Tibial nerve (tissue), 4 donors: Measurements from ENCODE around the gene UQCRH. TPM values are rescaled to one million over a fixed set of nuclear protein-coding genes. Genes with fewer than 3 reads are reported as not detected.

Experiments
- DNase-seq, 2 donors: peaks; one replicate each; pipeline ENCODE4 v3.0.0-alpha.2; 2019; ENCODE audit warnings: low spot score in 2 of 2
- H3K27ac ChIP-seq, 4 donors: fragments of 200-600 bp; sonication (generic) in 3 of 4; one replicate each; pipeline ENCODE4 v1.5.1; 2017 to 2019; ENCODE audit warnings: mild to moderate bottlenecking in 1 of 4
- H3K27me3 ChIP-seq, 2 donors: fragments of 200-600 bp; sonication (generic) in 1 of 2; one replicate each; pipeline versions ENCODE4 v1.5.1 to v1.6.0; 2017 to 2019
- H3K36me3 ChIP-seq, 3 donors: fragments of 200-600 bp; sonication (generic); one replicate each; pipeline ENCODE4 v1.5.1; 2018 to 2019
- H3K4me1 ChIP-seq, 4 donors: fragments of 200-600 bp; sonication (generic) in 3 of 4; one replicate each; pipeline ENCODE4 v1.5.1; 2017 to 2019
- H3K4me3 ChIP-seq, 4 donors: fragments of 200-600 bp; sonication (generic) in 3 of 4; one replicate each; pipeline ENCODE4 v1.5.1; 2017 to 2019; ENCODE audit warnings: mild to moderate bottlenecking in 1 of 4, moderate library complexity in 1 of 4
- H3K9me3 ChIP-seq, 4 donors: fragments of 200-600 bp; sonication (generic) in 3 of 4; one replicate each; pipeline ENCODE4 v1.5.1; 2017 to 2019
- CTCF ChIP-seq, 5 experiments: fragments of 200-600 bp in 3 of 5; fragments of 450-650 bp in 2 of 5; sonication (generic) in 3 of 5; IDR thresholded peaks; one replicate each; pipeline ENCODE4 v1.5.1; 2016 to 2019; ENCODE audit warnings: antibody characterized with exemption in 5 of 5, mild to moderate bottlenecking in 3 of 5, moderate library complexity in 2 of 5
- EP300 ChIP-seq, 2 donors: sonication (generic); formaldehyde crosslinking; IDR thresholded peaks; one replicate each; pipeline ENCODE4 v1.6.1; 2017; ENCODE audit warnings: antibody characterized with exemption in 2 of 2, mild to moderate bottlenecking in 1 of 2
- POLR2A ChIP-seq, 2 donors: fragments of 450-650 bp; IDR thresholded peaks; one replicate each; pipeline ENCODE4 v1.6.1; 2017; ENCODE audit warnings: antibody characterized with exemption in 2 of 2, mild to moderate bottlenecking in 2 of 2, moderate library complexity in 2 of 2
- WGBS, 2 donors: methylation state at CpG; one replicate each; pipeline ENCODE4 v1.1.5; 2018; 5-methylcytosine and 5-hydroxymethylcytosine counted together
- total RNA-seq, 4 donors: library from RNA; depleted of rRNA; stranded (reverse); fragments of >200 nt; gene quantifications; one replicate each; pipeline ENCODE4 v1.1.0, GENCODE V29; 2016

Gene UQCRH
- total RNA-seq, 4 donors from 2014 or later = 195 to 294 (median 255) TPM

DNA sequence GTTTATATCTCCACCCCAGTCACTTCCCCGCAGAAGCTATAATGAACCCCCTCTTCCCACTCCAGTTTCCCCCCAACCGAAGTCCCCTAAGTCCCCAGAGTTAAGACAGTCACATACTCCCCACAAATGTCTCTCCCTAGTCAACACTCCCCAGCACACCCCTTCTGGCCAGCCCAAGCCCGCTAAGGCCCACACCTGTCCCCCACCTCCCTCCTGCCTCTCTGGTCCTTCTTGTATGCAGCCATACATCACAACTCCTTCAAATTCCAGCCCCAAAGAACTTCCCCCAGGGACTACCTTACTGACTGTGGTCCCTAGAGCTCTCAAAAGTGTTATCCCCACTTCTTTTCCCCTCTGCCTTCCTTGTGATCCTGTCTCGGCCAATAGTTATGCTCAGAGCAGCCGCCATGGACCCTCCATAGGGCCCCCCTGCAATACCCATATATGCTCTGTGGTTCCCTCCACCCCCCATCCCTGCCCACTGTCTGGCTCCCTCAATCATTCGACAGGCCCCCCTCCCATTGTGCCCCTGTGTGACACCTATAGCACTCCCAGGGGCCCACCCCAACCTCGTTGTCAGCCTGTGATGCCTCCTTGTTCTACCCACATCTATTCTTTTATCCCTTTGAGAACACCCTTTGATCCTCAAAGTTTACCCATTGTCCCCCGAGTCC, 39.3 kb downstream of the UQCRH start:
- TF ChIP-seq POLR2A (IDR thresholded peaks at IDR 0.05) = no peak
- no peak for TF ChIP-seq CTCF (IDR thresholded peaks at IDR 0.05)
- TF ChIP-seq EP300 (IDR thresholded peaks at IDR 0.05) = no peak
- 89 to 90% methylated on average over 8 of the region's 8 CpGs for WGBS, 2 donors
- peaks cover 0 to 60% (median 8%) of the 10 kb centered on the region in 3 donors for H3K36me3 ChIP-seq
- DNase-seq = no peak
- no peaks in the 10 kb centered on the region for H3K9me3 ChIP-seq
- peak overlapping the region in 2 of 4 donors; percentile 98 to 99 for H3K27ac ChIP-seq
- no peaks in the 10 kb centered on the region for H3K27me3 ChIP-seq
- peaks cover 0 to 23% (median 8%) of the 10 kb centered on the region in 4 donors for H3K4me1 ChIP-seq
- no peak overlapping the region for H3K4me3 ChIP-seq

DNA sequence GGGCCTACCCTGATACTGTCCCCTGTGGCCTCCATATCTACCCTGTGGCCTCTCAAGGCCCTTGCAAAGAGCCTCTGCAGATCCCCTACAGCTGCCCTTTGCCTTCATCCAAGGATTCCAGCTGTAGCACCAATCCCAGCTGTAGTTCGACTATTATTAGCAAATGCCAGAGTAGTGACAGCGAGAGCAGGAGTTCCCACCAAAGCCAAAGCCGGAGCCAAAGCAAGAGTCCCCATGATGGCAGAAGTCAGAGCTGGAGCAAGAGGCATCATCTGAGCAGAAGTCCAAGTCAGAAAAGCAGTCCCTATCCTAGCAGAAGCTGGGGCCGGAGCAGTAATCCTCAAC, 39.8 kb downstream of the UQCRH start:
- no peaks in the 10 kb centered on the region for H3K27me3 ChIP-seq
- WGBS, 2 donors = 87 to 94% methylated on average over 4 of the region's 4 CpGs
- no peak for DNase-seq
- H3K9me3 ChIP-seq = no peaks in the 10 kb centered on the region
- H3K4me1 ChIP-seq = peaks cover 0 to 28% (median 8%) of the 10 kb centered on the region in 4 donors
- H3K36me3 ChIP-seq = peaks cover 0 to 65% (median 8%) of the 10 kb centered on the region in 3 donors
- H3K4me3 ChIP-seq = no peak overlapping the region
- TF ChIP-seq POLR2A (IDR thresholded peaks at IDR 0.05) = no peak
- no peak for TF ChIP-seq EP300 (IDR thresholded peaks at IDR 0.05)
- TF ChIP-seq CTCF (IDR thresholded peaks at IDR 0.05) = no peak
- peak overlapping the region in 1 of 4 donors; percentile 99 for H3K27ac ChIP-seq

GRCh38 chr1:46343705-46344104, 40.2 kb downstream of the UQCRH start:
- Histone ChIP-seq H3K9me3 (no peaks in the 10 kb centered on the region), H3K27ac (peak overlapping the region in 1 of 4 donors; percentile 99), H3K4me3 (no peak overlapping the region), H3K27me3 (no peaks in the 10 kb centered on the region), H3K36me3 (peaks cover 0 to 66% (median 8%) of the 10 kb centered on the region in 3 donors), H3K4me1 (peaks cover 0 to 28% (median 8%) of the 10 kb centered on the region in 4 donors)
- no peak for DNase-seq
- 85 to 91% methylated on average over 4 of the region's 4 CpGs for WGBS, 2 donors
- TF ChIP-seq POLR2A (IDR thresholded peaks at IDR 0.05) = no peak
- no peak for TF ChIP-seq EP300 (IDR thresholded peaks at IDR 0.05)
- TF ChIP-seq CTCF (IDR thresholded peaks at IDR 0.05) = no peak

GRCh38 chr1:46344481-46344880, 41.0 kb downstream of the UQCRH start:
- H3K4me1 ChIP-seq = peaks cover 0 to 22% (median 8%) of the 10 kb centered on the region in 4 donors
- H3K27ac ChIP-seq = peak overlapping the region in 1 of 4 donors; percentile 99
- H3K36me3 ChIP-seq = peaks cover 0 to 73% (median 8%) of the 10 kb centered on the region in 3 donors
- H3K4me3 ChIP-seq = no peak overlapping the region
- H3K27me3 ChIP-seq = no peaks in the 10 kb centered on the region
- 84 to 85% methylated on average over 3 of the region's 3 CpGs for WGBS, 2 donors
- DNase-seq = no peak
- H3K9me3 ChIP-seq = no peaks in the 10 kb centered on the region
- TF ChIP-seq CTCF (IDR thresholded peaks at IDR 0.05) = no peak
- no peak for TF ChIP-seq EP300 (IDR thresholded peaks at IDR 0.05)
- TF ChIP-seq POLR2A (IDR thresholded peaks at IDR 0.05) = no peak

GRCh38 chr1:46345281-46345680, 41.8 kb downstream of the UQCRH start:
- DNase-seq = no peak
- no peaks in the 10 kb centered on the region for H3K27me3 ChIP-seq
- peaks cover 0 to 81% (median 15%) of the 10 kb centered on the region in 3 donors for H3K36me3 ChIP-seq
- H3K4me3 ChIP-seq = no peak overlapping the region
- no peaks in the 10 kb centered on the region for H3K9me3 ChIP-seq
- H3K27ac ChIP-seq = peak overlapping the region in 1 of 4 donors; percentile 5
- TF ChIP-seq CTCF (IDR thresholded peaks at IDR 0.05) = no peak
- no peak for TF ChIP-seq EP300 (IDR thresholded peaks at IDR 0.05)
- TF ChIP-seq POLR2A (IDR thresholded peaks at IDR 0.05) = no peak
- peaks cover 0 to 19% (median 5%) of the 10 kb centered on the region in 4 donors for H3K4me1 ChIP-seq
